Daoy (cell line): ENCODE measurements around the gene TRIP13. TPM values are rescaled to one million over a fixed set of nuclear protein-coding genes. Genes with fewer than 3 reads are reported as not detected.
"Not testable (repeated sequence)": the region's sequence is repeated elsewhere in the genome, so short reads cannot be mapped to it uniquely, and the experiment has no call there.

Source experiments
- DNase-seq: peaks from one replicate; pipeline ENCODE4 v3.0.0-alpha.2; 2015; ENCODE audit warnings: low read depth
- total RNA-seq: library from RNA; depleted of rRNA; stranded (reverse); fragments of >200 nt; shearing (Covaris generic); gene quantifications from 2 replicates; pipeline ENCODE4 v1.2.3, GENCODE V29; 2014

TRIP13 gene
- total RNA-seq, 1 experiment from 2014 or later = 88.9 TPM

GRCh38 chr5:936149-937144 is 43.8 kb downstream of the TRIP13 start:
- no peak for DNase-seq

- DNase-seq = no peak
Measured at GRCh38 chr5:937151-937924, 44.7 kb downstream of the TRIP13 start.

GRCh38 chr5:939368-939767 is 46.7 kb downstream of the TRIP13 start:
- DNase-seq = no peak

- DNase-seq = not testable (repeated sequence)
Measured at GRCh38 chr5:940741-941140, 48.1 kb downstream of the TRIP13 start.

GRCh38 chr5:943201-943917 is 50.7 kb downstream of the TRIP13 start:
- no peak for DNase-seq

- DNase-seq = no peak
Measured at GRCh38 chr5:943918-944620, 51.4 kb downstream of the TRIP13 start.

- no peak for DNase-seq
Measured at GRCh38 chr5:944621-944927, 51.9 kb downstream of the TRIP13 start.

GRCh38 chr5:944992-945685 is 52.5 kb downstream of the TRIP13 start:
- no peak for DNase-seq

GRCh38 chr5:945691-946551 is 53.2 kb downstream of the TRIP13 start:
- no peak for DNase-seq

- DNase-seq = no peak
Measured at GRCh38 chr5:946720-947625, 54.3 kb downstream of the TRIP13 start.

GRCh38 chr5:947626-948471 is 55.2 kb downstream of the TRIP13 start:
- DNase-seq = no peak

- no peak for DNase-seq
Measured at GRCh38 chr5:948472-949274, 56.0 kb downstream of the TRIP13 start.

- no peak for DNase-seq
Measured at GRCh38 chr5:949275-949543, 56.5 kb downstream of the TRIP13 start.

GRCh38 chr5:949815-950560 is 57.3 kb downstream of the TRIP13 start:
- no peak for DNase-seq

GRCh38 chr5:951940-952596 is 59.4 kb downstream of the TRIP13 start:
- no peak for DNase-seq
